Kidney (tissue), 14 donors: Measurements from ENCODE around the gene TMEM236. TPM values are rescaled to one million over a fixed set of nuclear protein-coding genes. Genes with fewer than 3 reads are reported as not detected.

ENCODE experiments used
- DNase-seq, 5 donors: peaks; one replicate each; pipeline ENCODE4 v3.0.0-alpha.2; 2013 to 2020
- FAIRE-seq: peaks from 2 replicates; lab custom pipeline; 2012; peaks lifted over from hg19 to GRCh38; lab: Jason Lieb, UNC
- H3K27ac ChIP-seq, 2 donors: one replicate each; pipeline ENCODE4 v1.7.0; 2013; ENCODE audit warnings: low read depth in 2 of 2, low read length in 2 of 2, inconsistent platforms in 1 of 2
- H3K27me3 ChIP-seq: one replicate; pipeline ENCODE4 v1.7.1; 2013; ENCODE audit warnings: low read length, inconsistent platforms; ENCODE audit not compliant: control insufficient read depth, insufficient read depth
- H3K36me3 ChIP-seq, 3 donors: one replicate each; pipeline versions ENCODE4 v1.7.0 to v1.7.1; 2013; ENCODE audit warnings: low read length in 3 of 3, control low read depth in 1 of 3, inconsistent platforms in 1 of 3; ENCODE audit not compliant: insufficient read depth in 3 of 3, control insufficient read depth in 2 of 3
- H3K4me1 ChIP-seq, 3 donors: one replicate each; pipeline versions ENCODE4 v1.7.0 to v1.7.1; 2013; ENCODE audit warnings: low read length in 3 of 3, inconsistent platforms in 1 of 3, low read depth in 1 of 3; ENCODE audit not compliant: control insufficient read depth in 2 of 3, insufficient read depth in 2 of 3
- H3K4me3 ChIP-seq, 3 donors: one replicate each; pipeline versions ENCODE4 v1.7.0 to v1.8.1; 2013; ENCODE audit warnings: low read length in 3 of 3, control low read depth in 1 of 3, inconsistent platforms in 1 of 3
- H3K9ac ChIP-seq, 3 donors: one replicate each; pipeline versions ENCODE4 v1.7.0 to v1.7.1; 2013; ENCODE audit warnings: low read length in 3 of 3, control low read depth in 1 of 3, inconsistent platforms in 1 of 3
- H3K9me3 ChIP-seq, 3 donors: one replicate each; pipeline versions ENCODE4 v1.7.0 to v1.7.1; 2013; ENCODE audit warnings: low read length in 3 of 3, control low read depth in 1 of 3, inconsistent platforms in 1 of 3; ENCODE audit not compliant: control insufficient read depth in 2 of 3, insufficient read depth in 1 of 3
- intact Hi-C: fragments of 100-400 bp; cut with DNase I; formaldehyde crosslinking; loops from one replicate; pipeline ENCODE4 v1.11.1; 2022
- polyA plus RNA-seq: library from polyadenylated mRNA; stranded (reverse); fragments of 350-450 nt; fragmentation: Illumina TruSeq; extraction: RNeasy Lipid Tissue Mini Kit (QIAGEN cat#74804); gene quantifications from one replicate; pipeline ENCODE4 v1.2.3, GENCODE V29; 2014; ENCODE audit warnings: low read depth, low replicate concordance; ENCODE audit not compliant: insufficient read depth
- total RNA-seq: library from RNA; stranded (reverse); fragmentation: NEBNext Ultra II Directional; extraction: Animal tissue kit (Norgen Biotek cat#: 25700); gene quantifications from one replicate; pipeline ENCODE4 v1.2.1, GENCODE V29; 2021
- TF ChIP-seq, protein P1 (sequence below): IDR thresholded peaks from 3 replicates; pipeline ENCODE4 v1.5.1; 2012; ENCODE audit warnings: mild to moderate bottlenecking, moderate library complexity, borderline replicate concordance; ENCODE audit not compliant: insufficient read depth; ENCODE audit errors: extremely low read depth
- donor health status: control.
- donor health status: control.
- donor health status: control.
- donor health status: control.
- donor health status: control.
- donor health status: DM: yes; HTN: yes; CAD: no.
- donor health status: Normal renal cell carcinoma (clear cell type).

TMEM236 gene
- total and polyA plus RNA-seq, 2 donors from 2014 or later: 0.09 to 1.9 TPM

GRCh38 chr10:17814973-17815372 lies 63.0 kb downstream of the TMEM236 start:
- no peaks in the 10 kb centered on the region for H3K9me3 ChIP-seq
- H3K4me1 ChIP-seq: no peaks in the 10 kb centered on the region
- H3K27ac ChIP-seq: no peak overlapping the region
- no peaks in the 10 kb centered on the region for H3K27me3 ChIP-seq
- no peak overlapping the region for H3K4me3 ChIP-seq
- no peaks in the 10 kb centered on the region for H3K36me3 ChIP-seq
- no peak overlapping the region for H3K9ac ChIP-seq
- DNase-seq (no peak), FAIRE-seq (no peak)
- intact Hi-C loops: no loop called here
- TF ChIP-seq, protein P1, sequence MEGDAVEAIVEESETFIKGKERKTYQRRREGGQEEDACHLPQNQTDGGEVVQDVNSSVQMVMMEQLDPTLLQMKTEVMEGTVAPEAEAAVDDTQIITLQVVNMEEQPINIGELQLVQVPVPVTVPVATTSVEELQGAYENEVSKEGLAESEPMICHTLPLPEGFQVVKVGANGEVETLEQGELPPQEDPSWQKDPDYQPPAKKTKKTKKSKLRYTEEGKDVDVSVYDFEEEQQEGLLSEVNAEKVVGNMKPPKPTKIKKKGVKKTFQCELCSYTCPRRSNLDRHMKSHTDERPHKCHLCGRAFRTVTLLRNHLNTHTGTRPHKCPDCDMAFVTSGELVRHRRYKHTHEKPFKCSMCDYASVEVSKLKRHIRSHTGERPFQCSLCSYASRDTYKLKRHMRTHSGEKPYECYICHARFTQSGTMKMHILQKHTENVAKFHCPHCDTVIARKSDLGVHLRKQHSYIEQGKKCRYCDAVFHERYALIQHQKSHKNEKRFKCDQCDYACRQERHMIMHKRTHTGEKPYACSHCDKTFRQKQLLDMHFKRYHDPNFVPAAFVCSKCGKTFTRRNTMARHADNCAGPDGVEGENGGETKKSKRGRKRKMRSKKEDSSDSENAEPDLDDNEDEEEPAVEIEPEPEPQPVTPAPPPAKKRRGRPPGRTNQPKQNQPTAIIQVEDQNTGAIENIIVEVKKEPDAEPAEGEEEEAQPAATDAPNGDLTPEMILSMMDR: no peak

GRCh38 chr10:17816199-17816598 lies 64.2 kb downstream of the TMEM236 start:
- Histone ChIP-seq H3K27ac (no peak overlapping the region), H3K9ac (no peak overlapping the region), H3K4me1 (no peaks in the 10 kb centered on the region), H3K27me3 (no peaks in the 10 kb centered on the region), H3K4me3 (no peak overlapping the region), H3K9me3 (no peaks in the 10 kb centered on the region), H3K36me3 (no peaks in the 10 kb centered on the region)
- TF ChIP-seq, protein P1: no peak
- intact Hi-C loops: no loop called here
- DNase-seq (no peak), FAIRE-seq (no peak)

DNA sequence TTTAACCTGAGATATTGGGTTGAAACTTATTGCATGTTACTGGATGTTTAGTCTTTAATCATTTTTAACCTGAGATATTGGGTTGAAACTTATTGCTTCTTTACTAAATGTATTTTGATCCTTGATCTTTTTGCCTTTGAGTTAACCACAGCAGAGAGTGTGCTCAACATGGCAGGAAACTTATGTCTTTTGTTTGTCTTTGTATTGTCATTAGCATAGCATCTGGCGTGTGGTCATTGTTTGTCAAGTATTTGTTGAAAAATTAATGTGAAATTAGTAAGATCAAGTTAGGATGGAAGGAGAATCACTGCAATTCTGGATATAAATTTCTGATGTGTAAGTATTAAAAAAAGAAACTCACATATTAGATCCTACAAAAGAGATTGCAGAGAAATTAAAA lies 65.3 kb downstream of the TMEM236 start:
- no peak for FAIRE-seq
- intact Hi-C loops: no loop called here

More for the DNA sequence above, 65.3 kb downstream of the TMEM236 start:
- H3K9ac ChIP-seq: no peak overlapping the region
- H3K4me1 ChIP-seq: no peaks in the 10 kb centered on the region
- no peaks in the 10 kb centered on the region for H3K27me3 ChIP-seq
- no peaks in the 10 kb centered on the region for H3K9me3 ChIP-seq
- DNase-seq: no peak
- TF ChIP-seq, protein P1: no peak
- H3K4me3 ChIP-seq: no peak overlapping the region
- no peaks in the 10 kb centered on the region for H3K36me3 ChIP-seq
- H3K27ac ChIP-seq: no peak overlapping the region
